ENCODE data around the gene DYRK1A. TPM values are rescaled to one million over a fixed set of nuclear protein-coding genes. Genes with fewer than 3 reads are reported as not detected.

Gene DYRK1A
- polyA plus RNA-seq, 1 donor (not counting 4 experiments of a cell fraction or from before 2014, with no cell fraction given), result 25.3 TPM

DNA sequence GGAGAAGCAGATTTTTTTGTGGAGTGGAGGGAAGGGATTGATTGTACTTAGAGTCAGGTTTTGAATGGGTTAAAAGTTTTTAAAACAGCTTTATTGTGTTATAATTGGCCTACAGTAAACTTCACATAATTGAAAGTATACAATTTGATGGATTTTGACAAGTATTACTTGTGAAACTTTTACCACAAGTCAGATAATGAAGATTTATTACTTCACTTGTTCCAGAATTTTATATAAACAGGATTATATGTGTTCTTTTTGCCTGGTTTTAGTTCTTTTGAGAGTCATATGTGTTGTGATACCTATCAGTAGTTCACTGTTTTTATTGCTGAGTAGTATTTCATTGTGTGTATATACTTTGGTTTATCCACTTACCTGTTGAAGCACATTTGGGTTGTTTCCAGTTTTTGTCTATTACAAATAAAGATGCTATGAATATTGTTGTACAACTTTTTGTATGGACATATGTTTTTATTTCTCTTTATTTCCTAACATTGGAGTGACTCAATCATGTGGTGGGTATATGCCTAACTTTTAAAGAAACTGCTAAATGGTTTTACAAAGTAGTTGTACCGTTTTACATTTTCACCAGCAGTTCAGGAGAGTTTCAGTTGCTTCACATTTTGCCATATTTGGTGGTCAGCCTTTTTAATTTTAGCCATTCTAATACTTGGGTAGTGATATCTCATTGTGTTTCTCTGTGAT is 71.0 kb downstream of the DYRK1A start:
- dilution Hi-C loops (cut with MboI; ENCODE audit: extremely low pct_ligation_motif_present, low sequenced_read_pairs), result no loop called here
- H3K36me3 ChIP-seq (ENCODE audit: control insufficient read depth in 2 of 2, extremely low read depth in 1 of 2, insufficient read depth in 2 of 2, low read length in 2 of 2), result no peaks in the 10 kb centered on the region
- H3K4me1 ChIP-seq (ENCODE audit: control insufficient read depth, extremely low read depth, insufficient read depth, low read length), result no peaks in the 10 kb centered on the region
- H3K9me1 ChIP-seq (ENCODE audit: control insufficient read depth, extremely low read depth, insufficient read depth, low read length), result no peaks in the 10 kb centered on the region
- H3K27ac ChIP-seq (ENCODE audit: control insufficient read depth, insufficient read depth, low read length), result no peak overlapping the region
- H3K4me2 ChIP-seq (ENCODE audit: control insufficient read depth, extremely low read depth, insufficient read depth, low read depth, low read length), result no peak overlapping the region
- no peaks in the 10 kb centered on the region for H3K27me3 ChIP-seq (ENCODE audit: control insufficient read depth, extremely low read depth, insufficient read depth, low read length)
- no peak overlapping the region for H2AFZ ChIP-seq (ENCODE audit: control insufficient read depth, low read length)
- FAIRE-seq (no peak), DNase-seq (ENCODE audit: low read depth, low spot score) (no peak)
- peaks cover 8% of the 10 kb centered on the region for H4K20me1 ChIP-seq (ENCODE audit: control insufficient read depth, extremely low read depth, insufficient read depth, low read length)
- peaks cover 96% of the 10 kb centered on the region for H3K79me2 ChIP-seq (ENCODE audit: control insufficient read depth, insufficient read depth, low read length)
- no peak overlapping the region for H3K9ac ChIP-seq (ENCODE audit: control insufficient read depth, extremely low read depth, insufficient read depth, low read length)
- H3K4me3 ChIP-seq (ENCODE audit: control insufficient read depth in 2 of 3, extremely low read depth in 1 of 3, insufficient read depth in 2 of 3, low read depth in 1 of 3, low read length in 3 of 3), result no peak overlapping the region
- TF ChIP-seq EZH2 (IDR thresholded peaks at IDR 0.05; ENCODE audit: low read length), result no peak
- TF ChIP-seq, protein P1, sequence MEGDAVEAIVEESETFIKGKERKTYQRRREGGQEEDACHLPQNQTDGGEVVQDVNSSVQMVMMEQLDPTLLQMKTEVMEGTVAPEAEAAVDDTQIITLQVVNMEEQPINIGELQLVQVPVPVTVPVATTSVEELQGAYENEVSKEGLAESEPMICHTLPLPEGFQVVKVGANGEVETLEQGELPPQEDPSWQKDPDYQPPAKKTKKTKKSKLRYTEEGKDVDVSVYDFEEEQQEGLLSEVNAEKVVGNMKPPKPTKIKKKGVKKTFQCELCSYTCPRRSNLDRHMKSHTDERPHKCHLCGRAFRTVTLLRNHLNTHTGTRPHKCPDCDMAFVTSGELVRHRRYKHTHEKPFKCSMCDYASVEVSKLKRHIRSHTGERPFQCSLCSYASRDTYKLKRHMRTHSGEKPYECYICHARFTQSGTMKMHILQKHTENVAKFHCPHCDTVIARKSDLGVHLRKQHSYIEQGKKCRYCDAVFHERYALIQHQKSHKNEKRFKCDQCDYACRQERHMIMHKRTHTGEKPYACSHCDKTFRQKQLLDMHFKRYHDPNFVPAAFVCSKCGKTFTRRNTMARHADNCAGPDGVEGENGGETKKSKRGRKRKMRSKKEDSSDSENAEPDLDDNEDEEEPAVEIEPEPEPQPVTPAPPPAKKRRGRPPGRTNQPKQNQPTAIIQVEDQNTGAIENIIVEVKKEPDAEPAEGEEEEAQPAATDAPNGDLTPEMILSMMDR (optimal IDR thresholded peaks at IDR 0.05 in 1 of 3, IDR thresholded peaks at IDR 0.05 in 1 of 3, conservative IDR thresholded peaks at IDR 0.05 in 1 of 3; ENCODE audit: extremely low read depth in 1 of 3, insufficient read depth in 2 of 3, low read length in 3 of 3), result no peak
- no peaks in the 10 kb centered on the region for H3K9me3 ChIP-seq (ENCODE audit: control insufficient read depth, low read depth, low read length)

DNA sequence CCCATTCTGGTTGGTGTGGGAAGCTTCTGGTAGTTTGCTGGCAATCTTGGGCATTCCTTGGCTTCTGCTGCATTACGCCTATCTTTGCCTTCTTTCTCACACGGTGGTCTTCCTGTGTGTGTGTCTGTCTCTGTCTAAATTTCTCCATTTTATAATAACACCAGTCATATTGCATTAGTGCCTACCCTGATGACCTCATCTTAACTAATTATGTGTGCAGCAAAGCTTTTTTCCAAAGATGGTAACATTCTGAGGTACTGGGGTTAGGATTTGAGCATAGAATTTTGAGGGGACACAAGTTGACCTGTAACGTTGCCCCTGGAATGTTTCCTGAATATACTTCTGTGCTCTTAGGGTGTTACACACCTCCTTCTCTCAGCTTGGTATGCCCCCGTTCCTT is 77.1 kb downstream of the DYRK1A start:
- TF ChIP-seq, protein P1 (optimal IDR thresholded peaks at IDR 0.05 in 1 of 3, IDR thresholded peaks at IDR 0.05 in 1 of 3, conservative IDR thresholded peaks at IDR 0.05 in 1 of 3; ENCODE audit: extremely low read depth in 1 of 3, insufficient read depth in 2 of 3, low read length in 3 of 3), result no peak
- TF ChIP-seq EZH2 (IDR thresholded peaks at IDR 0.05; ENCODE audit: low read length), result no peak
- no peak overlapping the region for H3K9ac ChIP-seq (ENCODE audit: control insufficient read depth, extremely low read depth, insufficient read depth, low read length)
- H3K4me2 ChIP-seq (ENCODE audit: control insufficient read depth, extremely low read depth, insufficient read depth, low read depth, low read length), result no peak overlapping the region
- peaks cover 11% of the 10 kb centered on the region for H4K20me1 ChIP-seq (ENCODE audit: control insufficient read depth, extremely low read depth, insufficient read depth, low read length)
- H3K4me3 ChIP-seq (ENCODE audit: control insufficient read depth in 2 of 3, extremely low read depth in 1 of 3, insufficient read depth in 2 of 3, low read depth in 1 of 3, low read length in 3 of 3), result no peak overlapping the region
- dilution Hi-C loops (cut with MboI; ENCODE audit: extremely low pct_ligation_motif_present, low sequenced_read_pairs), result no loop called here
- H3K9me1 ChIP-seq (ENCODE audit: control insufficient read depth, extremely low read depth, insufficient read depth, low read length), result peaks cover 3% of the 10 kb centered on the region
- peaks cover 96% of the 10 kb centered on the region for H3K79me2 ChIP-seq (ENCODE audit: control insufficient read depth, insufficient read depth, low read length)
- FAIRE-seq (no peak), DNase-seq (ENCODE audit: low read depth, low spot score) (no peak)
- no peaks in the 10 kb centered on the region for H3K36me3 ChIP-seq (ENCODE audit: control insufficient read depth in 2 of 2, extremely low read depth in 1 of 2, insufficient read depth in 2 of 2, low read length in 2 of 2)
- H3K27ac ChIP-seq (ENCODE audit: control insufficient read depth, insufficient read depth, low read length), result no peak overlapping the region
- no peaks in the 10 kb centered on the region for H3K9me3 ChIP-seq (ENCODE audit: control insufficient read depth, low read depth, low read length)
- no peak overlapping the region for H2AFZ ChIP-seq (ENCODE audit: control insufficient read depth, low read length)
- peaks cover 5% of the 10 kb centered on the region for H3K4me1 ChIP-seq (ENCODE audit: control insufficient read depth, extremely low read depth, insufficient read depth, low read length)
- H3K27me3 ChIP-seq (ENCODE audit: control insufficient read depth, extremely low read depth, insufficient read depth, low read length), result no peaks in the 10 kb centered on the region
